Measurements from ENCODE around the gene KIAA0232. TPM values are rescaled to one million over a fixed set of nuclear protein-coding genes. Genes with fewer than 3 reads are reported as not detected.

The KIAA0232 gene
- total and polyA plus RNA-seq, 2 experiments from 2014 or later, result 20.6 to 21.7 TPM

DNA sequence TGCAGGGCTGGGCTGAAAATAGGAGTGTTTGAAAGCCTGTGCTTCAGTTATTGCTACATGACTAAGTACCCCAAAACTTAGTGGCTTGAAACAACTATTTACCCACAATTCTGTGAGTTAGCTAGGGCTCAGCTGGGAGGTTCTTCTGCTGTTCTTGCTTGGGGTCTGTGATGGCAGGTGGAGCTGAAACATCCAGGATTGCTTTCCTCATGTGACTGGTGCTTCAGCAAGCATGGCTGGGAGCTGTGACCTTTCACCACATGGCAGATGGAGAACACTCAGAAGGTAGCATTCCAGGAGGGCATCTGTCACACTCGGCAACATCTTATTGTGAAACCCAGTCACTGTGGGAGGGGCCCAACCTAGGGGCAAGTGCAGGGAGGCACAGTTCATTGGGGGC lies 70.1 kb downstream of the KIAA0232 start:
- H3K27ac ChIP-seq, result no peak overlapping the region
- H3K27me3 ChIP-seq (replicated peaks; ENCODE audit: insufficient read depth), result no peaks in the 10 kb centered on the region
- in situ Hi-C loops (cut with MboI), result no loop called here
- H3K79me2 ChIP-seq (ENCODE audit: insufficient read depth), result peaks cover 90% of the 10 kb centered on the region
- H3K36me3 ChIP-seq (ENCODE audit: low read depth), result peaks cover 35% of the 10 kb centered on the region
- H3K4me3 ChIP-seq, result no peak overlapping the region
- peaks cover 26% of the 10 kb centered on the region for H3K4me1 ChIP-seq (ENCODE audit: insufficient read depth)
- H3K9me2 ChIP-seq (ENCODE audit: insufficient read depth), result no peaks in the 10 kb centered on the region
- 100% methylated on average over 1 of the region's 1 CpG for WGBS, 2 experiments (ENCODE audit: low coverage in 1 of 2, low lambda C conversion rate in 2 of 2, missing lambda C conversion rate in 2 of 2)
- no peak for DNase-seq
- no peak overlapping the region for H2AFZ ChIP-seq
- no peak for TF ChIP-seq EZH2 (IDR thresholded peaks at IDR 0.05; ENCODE audit: insufficient read depth, poor library complexity, severe bottlenecking)
- TF ChIP-seq EZH2phosphoT487 (IDR thresholded peaks at IDR 0.05; ENCODE audit: insufficient read depth, low read depth), result no peak
- no peaks in the 10 kb centered on the region for H3K9me3 ChIP-seq (ENCODE audit: low read depth)
- H4K20me1 ChIP-seq (ENCODE audit: insufficient read depth), result 0 out of 2 replicates have a peak, but pooled peaks cover 5% of the 10 kb centered on the region
- H3F3A ChIP-seq (ENCODE audit: insufficient read depth), result 0 out of 2 replicates have a peak, but pooled peaks cover 13% of the 10 kb centered on the region
- H3K4me2 ChIP-seq (ENCODE audit: unreplicated experiment), result no peak overlapping the region
- no peak overlapping the region for H3K9ac ChIP-seq

DNA sequence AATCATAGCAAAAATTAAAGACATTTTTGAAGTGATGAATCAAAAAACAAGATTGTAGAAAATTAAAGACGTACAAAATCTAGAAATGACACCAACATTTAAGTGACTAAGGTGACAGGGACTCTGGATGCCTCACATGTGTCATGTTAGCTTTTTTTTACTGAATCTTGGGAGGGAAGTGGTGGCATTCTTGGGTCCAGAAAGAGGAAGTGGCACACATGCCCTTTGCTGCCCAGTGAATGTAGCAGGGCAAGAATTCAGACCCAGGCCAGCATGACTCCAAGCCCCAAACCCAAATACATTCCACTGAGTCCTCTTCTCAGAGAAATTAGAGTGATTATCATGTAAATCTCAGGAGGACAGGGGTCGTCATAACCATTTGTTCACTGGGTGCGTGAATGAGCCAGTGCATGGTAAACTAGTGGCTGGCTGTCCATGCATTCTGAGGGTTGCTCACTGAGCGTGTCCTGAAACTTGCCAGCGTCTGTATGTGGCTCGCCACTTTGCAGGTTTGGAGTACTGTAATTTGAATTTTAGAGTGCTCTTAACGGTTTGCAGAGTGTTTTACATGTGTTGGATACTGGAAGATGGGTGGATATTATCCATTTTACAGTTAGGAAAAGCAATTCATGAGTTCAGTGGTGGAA lies 71.7 kb downstream of the KIAA0232 start:
- no peaks in the 10 kb centered on the region for H4K20me1 ChIP-seq (ENCODE audit: insufficient read depth)
- in situ Hi-C loops (cut with MboI), result no loop called here
- H3K9ac ChIP-seq, result no peak overlapping the region
- no peak overlapping the region for H3K27ac ChIP-seq
- no peak for TF ChIP-seq EZH2phosphoT487 (IDR thresholded peaks at IDR 0.05; ENCODE audit: insufficient read depth, low read depth)
- no peak for TF ChIP-seq EZH2 (IDR thresholded peaks at IDR 0.05; ENCODE audit: insufficient read depth, poor library complexity, severe bottlenecking)
- peaks cover 84% of the 10 kb centered on the region for H3K79me2 ChIP-seq (ENCODE audit: insufficient read depth)
- H2AFZ ChIP-seq, result no peak overlapping the region
- H3K4me3 ChIP-seq, result no peak overlapping the region
- 0 out of 2 replicates have a peak, but pooled peaks cover 13% of the 10 kb centered on the region for H3F3A ChIP-seq (ENCODE audit: insufficient read depth)
- H3K9me3 ChIP-seq (ENCODE audit: low read depth), result no peaks in the 10 kb centered on the region
- DNase-seq, result no peak
- WGBS, 2 experiments (ENCODE audit: low coverage in 1 of 2, low lambda C conversion rate in 2 of 2, missing lambda C conversion rate in 2 of 2), result 82 to 83% methylated on average over 7 of the region's 7 CpGs
- no peaks in the 10 kb centered on the region for H3K27me3 ChIP-seq (replicated peaks; ENCODE audit: insufficient read depth)
- peaks cover 23% of the 10 kb centered on the region for H3K4me1 ChIP-seq (ENCODE audit: insufficient read depth)
- no peak overlapping the region for H3K4me2 ChIP-seq (ENCODE audit: unreplicated experiment)
- H3K36me3 ChIP-seq (ENCODE audit: low read depth), result peaks cover 42% of the 10 kb centered on the region
- no peaks in the 10 kb centered on the region for H3K9me2 ChIP-seq (ENCODE audit: insufficient read depth)

DNA sequence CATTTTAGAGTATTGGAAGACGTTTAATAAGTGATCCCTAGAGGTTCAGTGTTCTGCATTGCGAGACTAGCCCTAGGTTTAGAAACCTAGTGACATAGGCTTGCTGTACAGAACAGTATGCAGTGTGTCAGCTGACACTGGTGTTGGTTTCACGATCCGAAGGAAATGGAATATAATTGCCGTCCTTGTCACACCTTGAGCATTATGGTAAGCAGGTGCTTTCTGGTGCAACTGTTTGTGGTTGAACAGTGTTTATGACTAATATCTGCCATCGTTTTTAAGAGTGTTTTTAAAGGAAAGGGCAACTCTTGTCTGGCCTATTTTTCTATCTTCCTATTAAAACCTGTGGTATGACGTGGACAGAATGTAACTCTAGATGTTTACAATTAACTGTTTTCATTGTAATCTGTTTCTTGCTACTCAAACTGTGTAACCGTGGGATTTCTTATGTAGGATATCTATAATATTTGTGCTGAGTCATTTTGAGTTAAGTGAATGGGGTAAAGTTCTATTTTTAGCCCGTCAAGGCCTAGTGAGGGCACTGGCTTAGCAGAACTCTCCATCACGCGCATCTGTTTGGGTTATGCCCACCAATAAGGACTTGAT lies 73.3 kb downstream of the KIAA0232 start:
- peaks cover 70% of the 10 kb centered on the region for H3K79me2 ChIP-seq (ENCODE audit: insufficient read depth)
- peak overlapping the region; percentile 35; the same call in 1 of the 2 replicates for H3K9ac ChIP-seq
- H3K4me1 ChIP-seq (ENCODE audit: insufficient read depth), result peaks cover 23% of the 10 kb centered on the region
- peak overlapping the region; percentile 47 for H3K27ac ChIP-seq
- peak overlapping the region; percentile 54 for H3K4me2 ChIP-seq (ENCODE audit: unreplicated experiment)
- no peak overlapping the region for H2AFZ ChIP-seq
- no peaks in the 10 kb centered on the region for H3K9me2 ChIP-seq (ENCODE audit: insufficient read depth)
- no peak overlapping the region for H3K4me3 ChIP-seq
- peaks cover 45% of the 10 kb centered on the region for H3K36me3 ChIP-seq (ENCODE audit: low read depth)
- no peaks in the 10 kb centered on the region for H4K20me1 ChIP-seq (ENCODE audit: insufficient read depth)
- H3F3A ChIP-seq (ENCODE audit: insufficient read depth), result 0 out of 2 replicates have a peak, but pooled peaks cover 13% of the 10 kb centered on the region
- in situ Hi-C loops (cut with MboI), result no loop called here
- H3K9me3 ChIP-seq (ENCODE audit: low read depth), result no peaks in the 10 kb centered on the region
- TF ChIP-seq EZH2phosphoT487 (IDR thresholded peaks at IDR 0.05; ENCODE audit: insufficient read depth, low read depth) (no peak), EZH2 (IDR thresholded peaks at IDR 0.05; ENCODE audit: insufficient read depth, poor library complexity, severe bottlenecking) (no peak)
- 67 to 69% methylated on average over 11 of the region's 11 CpGs for WGBS, 2 experiments (ENCODE audit: low coverage in 1 of 2, low lambda C conversion rate in 2 of 2, missing lambda C conversion rate in 2 of 2)
- H3K27me3 ChIP-seq (replicated peaks; ENCODE audit: insufficient read depth), result no peaks in the 10 kb centered on the region
- peak; percentile 73 for DNase-seq

DNA sequence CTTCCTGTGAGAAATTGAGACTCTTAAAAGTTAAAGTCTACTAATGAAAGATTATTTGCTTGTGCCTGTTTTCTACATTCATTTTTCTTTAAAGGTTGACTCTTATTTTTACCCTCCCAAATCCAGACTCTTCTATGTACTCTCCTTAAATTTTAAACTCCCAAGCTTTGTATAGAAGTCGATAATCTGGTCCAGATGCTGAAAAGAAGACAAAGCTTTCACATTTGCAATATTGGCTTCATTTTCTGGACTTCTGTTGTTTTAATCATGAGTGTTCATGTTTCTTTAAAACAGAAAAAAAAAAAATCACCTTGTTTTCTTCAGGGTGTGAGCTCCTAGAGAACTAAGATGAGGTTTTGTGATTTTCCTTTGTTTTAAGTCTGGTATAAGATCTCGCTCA lies 73.9 kb downstream of the KIAA0232 start:
- peaks cover 23% of the 10 kb centered on the region for H3K4me1 ChIP-seq (ENCODE audit: insufficient read depth)
- peak overlapping the region; percentile 54 for H3K4me2 ChIP-seq (ENCODE audit: unreplicated experiment)
- 52 to 54% methylated on average over 2 of the region's 2 CpGs for WGBS, 2 experiments (ENCODE audit: low coverage in 1 of 2, low lambda C conversion rate in 2 of 2, missing lambda C conversion rate in 2 of 2)
- TF ChIP-seq EZH2 (IDR thresholded peaks at IDR 0.05; ENCODE audit: insufficient read depth, poor library complexity, severe bottlenecking), result no peak
- no peak for TF ChIP-seq EZH2phosphoT487 (IDR thresholded peaks at IDR 0.05; ENCODE audit: insufficient read depth, low read depth)
- H3F3A ChIP-seq (ENCODE audit: insufficient read depth), result 0 out of 2 replicates have a peak, but pooled peaks cover 13% of the 10 kb centered on the region
- no peaks in the 10 kb centered on the region for H3K27me3 ChIP-seq (replicated peaks; ENCODE audit: insufficient read depth)
- in situ Hi-C loops (cut with MboI), result no loop called here
- H3K9ac ChIP-seq, result peak overlapping the region; percentile 35
- no peak overlapping the region for H2AFZ ChIP-seq
- H3K9me2 ChIP-seq (ENCODE audit: insufficient read depth), result no peaks in the 10 kb centered on the region
- H4K20me1 ChIP-seq (ENCODE audit: insufficient read depth), result no peaks in the 10 kb centered on the region
- DNase-seq, result peak; percentile 23
- H3K27ac ChIP-seq, result peak overlapping the region; percentile 47
- peaks cover 46% of the 10 kb centered on the region for H3K36me3 ChIP-seq (ENCODE audit: low read depth)
- no peak overlapping the region for H3K4me3 ChIP-seq
- H3K79me2 ChIP-seq (ENCODE audit: insufficient read depth), result peaks cover 64% of the 10 kb centered on the region
- no peaks in the 10 kb centered on the region for H3K9me3 ChIP-seq (ENCODE audit: low read depth)

Measured in GM23248 (cell line).